ENCODE measurements around the gene SNIP1.
"Not testable (repeated sequence)": the region's sequence is repeated elsewhere in the genome, so short reads cannot be mapped to it uniquely, and the experiment has no call there.

Gene SNIP1

GRCh38 chr1:37553927-37554808, at the start of gene SNIP1:
SNIP1 (minus strand) TSS chr1:37554293; CDS start chr1:37554229, 64 bp downstream.
- DNase-seq, result peak; percentile 65

- peak; percentile 30 for DNase-seq
Measured at GRCh38 chr1:37602750-37603694, 48.9 kb upstream of the SNIP1 start.

GRCh38 chr1:37601441-37601840, 47.3 kb upstream of the SNIP1 start:
- DNase-seq, result no peak

GRCh38 chr1:37599940-37600339, 45.8 kb upstream of the SNIP1 start:
- DNase-seq, result no peak

GRCh38 chr1:37596182-37596667, 42.1 kb upstream of the SNIP1 start:
- DNase-seq, result no peak

GRCh38 chr1:37595440-37596181, 41.5 kb upstream of the SNIP1 start, which contains the start of gene GNL2:
GNL2 (minus strand) TSS chr1:37595937; CDS start chr1:37595822, 115 bp downstream.
- DNase-seq, result peak; percentile 65

- no peak for DNase-seq
Measured at GRCh38 chr1:37593726-37594125, 39.6 kb upstream of the SNIP1 start.

- DNase-seq, result no peak
Measured at GRCh38 chr1:37588939-37589338, 34.8 kb upstream of the SNIP1 start.

GRCh38 chr1:37584544-37584943, 30.5 kb upstream of the SNIP1 start:
- not testable (repeated sequence) for DNase-seq

GRCh38 chr1:37575692-37576091, 21.6 kb upstream of the SNIP1 start:
- no peak for DNase-seq

GRCh38 chr1:37574834-37575480, 20.9 kb upstream of the SNIP1 start:
- DNase-seq, result no peak

GRCh38 chr1:37570528-37571334, 16.6 kb upstream of the SNIP1 start:
- no peak for DNase-seq

- DNase-seq, result no peak
Measured at GRCh38 chr1:37567023-37567422, 12.9 kb upstream of the SNIP1 start.

- DNase-seq, result no peak
Measured at GRCh38 chr1:37564892-37565291, 10.8 kb upstream of the SNIP1 start.

GRCh38 chr1:37562984-37563383, 8.9 kb upstream of the SNIP1 start:
- DNase-seq, result no peak

- no peak for DNase-seq
Measured at GRCh38 chr1:37561133-37562132, 7.3 kb upstream of the SNIP1 start.

GRCh38 chr1:37560401-37561132, 6.5 kb upstream of the SNIP1 start:
- DNase-seq, result no peak

GRCh38 chr1:37559957-37560379, 5.9 kb upstream of the SNIP1 start:
- DNase-seq, result not testable (repeated sequence)

- DNase-seq, result no peak
Measured at GRCh38 chr1:37559080-37559479, 5.0 kb upstream of the SNIP1 start.
